HG02973 (cell line): Measurements from ENCODE around the gene AFF2.
"Not testable (repeated sequence)": the region's sequence is repeated elsewhere in the genome, so short reads cannot be mapped to it uniquely, and the experiment has no call there.

Source experiments
- ATAC-seq: cut with Tn5 transposase; IDR thresholded peaks from one replicate; pipeline ENCODE4 v1.9.1; 2021; ENCODE audit warnings: moderate library complexity; ENCODE audit not compliant: unreplicated experiment

AFF2 gene

DNA sequence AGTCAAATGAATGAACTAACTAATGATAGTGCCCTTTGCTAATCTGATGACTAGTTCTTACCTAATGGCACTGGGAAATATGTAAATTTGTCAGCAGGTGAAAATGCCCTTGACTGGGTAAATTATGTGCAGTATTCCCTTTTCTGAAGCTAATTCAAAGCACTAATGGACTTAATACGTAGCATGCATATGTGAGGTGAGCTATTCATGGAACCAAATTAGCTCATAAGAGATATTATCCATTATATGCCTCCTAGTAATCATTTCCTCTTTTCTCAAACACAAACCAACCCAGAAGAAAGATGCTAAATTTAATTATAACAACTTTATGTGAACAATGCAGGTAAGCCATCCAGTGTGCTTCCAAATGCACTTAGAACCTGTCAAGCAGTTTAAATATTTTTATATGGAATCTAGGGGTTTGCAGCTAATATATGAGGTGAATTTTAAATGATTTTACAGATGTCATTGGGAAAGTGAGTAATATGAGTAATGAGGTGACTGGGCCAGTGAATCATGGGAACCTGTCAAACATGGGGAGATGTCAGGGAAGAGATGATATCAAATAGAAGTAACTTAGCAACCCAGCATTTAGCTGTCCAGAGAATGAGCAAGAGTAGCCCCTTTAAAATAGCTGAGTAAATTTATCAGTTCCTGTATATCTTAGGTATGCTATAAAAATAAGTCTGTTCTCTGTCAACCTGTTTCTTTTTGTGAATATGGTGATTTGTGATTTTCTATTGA is 315.0 kb downstream of the AFF2 start:
- no peak for ATAC-seq

DNA sequence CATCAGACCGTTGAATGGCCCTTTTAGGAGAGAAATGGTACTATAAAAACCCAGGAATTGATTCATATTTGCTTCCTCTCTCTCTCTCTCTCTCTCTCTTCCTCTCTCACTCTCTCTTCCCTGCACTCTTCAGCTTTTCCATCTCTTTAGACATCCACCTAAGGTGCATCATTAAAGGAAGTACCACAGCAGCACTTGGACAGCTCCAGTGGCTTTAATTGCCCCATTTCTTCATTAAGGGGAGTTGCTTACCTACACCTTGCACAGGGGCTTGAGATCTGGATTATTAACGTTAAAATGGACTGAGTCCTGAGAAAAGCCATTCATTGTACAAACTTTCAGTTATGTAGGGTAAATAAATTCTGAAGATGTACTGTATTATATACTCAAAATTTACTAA is 323.6 kb downstream of the AFF2 start:
- no peak for ATAC-seq

- no peak for ATAC-seq
These were observed 325.3 kb downstream of the AFF2 start for GRCh38 chrX:148825696-148826095.

- ATAC-seq: no peak
These were observed 336.3 kb downstream of the AFF2 start for GRCh38 chrX:148836741-148837140.

DNA sequence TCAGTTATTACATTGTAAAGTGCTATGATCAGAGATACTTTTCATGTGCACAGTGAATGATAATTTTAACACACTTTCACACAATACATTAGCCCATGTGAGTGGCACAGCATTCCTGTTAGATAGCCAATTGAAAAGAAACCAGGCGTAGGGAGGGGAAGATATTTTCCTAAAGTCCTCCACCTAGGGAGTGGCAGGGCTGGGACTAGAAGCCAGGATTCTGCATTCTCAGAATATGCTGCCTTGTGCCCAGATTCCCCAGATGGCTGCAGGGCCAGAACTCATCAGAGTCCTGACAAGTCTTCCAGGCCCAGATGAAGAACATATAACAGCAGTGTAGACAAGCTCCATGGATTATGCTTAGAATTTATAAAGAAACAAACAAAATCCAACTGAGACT is 350.2 kb downstream of the AFF2 start:
- no peak for ATAC-seq

DNA sequence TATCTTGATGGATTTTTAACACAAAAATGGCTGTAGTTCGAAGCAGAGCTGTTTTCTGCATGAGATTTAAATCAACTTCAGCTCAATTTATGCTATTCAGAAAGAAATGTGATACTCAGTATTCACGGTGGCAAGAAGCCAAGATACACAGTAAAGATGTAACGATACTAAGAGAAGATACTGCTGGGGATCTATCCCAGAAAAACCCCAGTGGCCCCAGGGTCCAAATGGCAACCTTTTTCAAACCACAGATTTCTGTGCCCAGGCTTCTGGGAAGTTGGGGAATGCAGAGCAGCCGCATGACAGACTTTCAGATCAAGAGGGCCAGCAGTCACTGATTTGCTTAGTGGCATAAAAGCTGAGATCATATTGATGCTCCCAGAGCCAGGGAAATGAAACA is 353.9 kb downstream of the AFF2 start:
- no peak for ATAC-seq

DNA sequence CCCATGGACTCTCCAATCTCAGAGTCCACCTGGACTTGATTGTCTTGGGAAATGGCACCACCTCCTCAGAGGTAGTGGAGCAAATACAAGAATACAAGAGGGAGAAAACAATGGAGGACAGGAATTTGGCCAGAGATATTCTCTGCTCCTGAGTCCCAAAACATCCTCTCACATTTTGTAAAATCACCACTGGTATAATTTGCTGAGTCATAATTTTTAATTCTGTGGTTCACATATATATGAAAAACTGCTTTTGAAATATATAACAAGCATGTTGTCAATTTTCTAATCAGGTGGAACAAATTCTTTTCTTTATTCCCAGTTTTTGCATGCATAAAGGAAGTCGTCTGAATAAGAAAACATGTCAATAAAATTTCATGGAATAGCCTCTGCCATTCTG is 356.1 kb downstream of the AFF2 start:
- ATAC-seq: no peak

DNA sequence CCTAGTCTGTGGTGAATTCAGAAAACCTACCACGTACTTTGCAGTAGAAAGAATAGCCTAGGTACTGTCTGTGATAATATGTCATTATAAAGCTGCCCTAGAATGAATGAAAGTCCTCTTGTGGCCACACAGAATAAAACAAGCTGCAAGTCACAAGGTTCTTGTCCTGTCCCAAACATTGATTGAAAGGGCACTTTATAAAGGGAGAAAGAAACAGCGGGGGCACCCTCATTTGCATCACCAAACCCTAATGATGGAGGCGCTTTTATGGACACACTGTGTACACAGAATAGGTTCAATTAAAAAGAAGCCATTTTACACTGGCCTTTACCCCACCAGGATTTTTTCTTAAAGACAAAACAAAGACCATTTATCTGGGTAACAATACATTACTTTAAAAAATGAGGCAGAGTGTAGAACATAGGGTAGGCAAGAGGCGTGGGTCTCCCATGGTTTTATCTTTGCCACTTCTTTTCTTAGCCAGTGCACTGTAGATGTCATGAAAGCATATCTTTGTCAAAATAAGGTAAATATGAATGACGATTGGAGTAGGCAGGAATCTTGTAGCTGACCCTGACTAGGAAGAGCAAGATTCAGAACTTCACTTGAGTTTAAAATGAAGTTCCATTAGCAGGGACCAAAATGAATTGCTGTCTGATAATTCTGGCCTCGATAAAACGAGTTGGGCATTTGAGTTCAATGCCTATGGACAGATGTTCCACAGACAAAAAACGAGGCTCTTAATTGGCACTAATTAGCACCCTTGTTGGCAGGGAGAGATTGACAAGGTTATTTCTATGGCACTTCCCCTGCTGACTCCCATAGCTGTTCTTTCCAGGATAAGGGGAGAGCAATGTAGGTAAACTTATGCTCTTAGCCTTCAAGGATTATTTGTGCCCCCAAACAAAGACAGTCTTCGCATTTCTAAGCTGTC is 365.1 kb downstream of the AFF2 start:
- ATAC-seq: no peak

DNA sequence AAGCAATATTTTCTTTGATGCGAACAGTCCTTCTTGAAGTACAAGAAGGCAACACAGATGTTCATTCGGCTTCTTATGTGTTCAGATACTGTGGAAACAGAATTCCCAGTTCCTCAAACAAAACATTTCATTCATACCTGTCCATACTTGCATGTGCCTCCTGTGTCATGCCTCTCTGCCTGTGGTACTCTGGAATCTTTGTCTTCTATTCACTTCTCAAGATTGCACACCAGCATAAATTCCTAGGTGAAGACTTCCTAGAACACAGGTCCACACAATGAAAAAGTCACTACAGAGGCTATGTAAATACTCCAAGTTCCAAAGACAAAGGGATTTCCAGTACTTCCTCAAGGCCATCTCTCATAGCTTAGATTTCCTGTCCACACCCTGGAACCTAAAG is 367.2 kb downstream of the AFF2 start:
- ATAC-seq: no peak

GRCh38 chrX:148871422-148872160 is 371.2 kb downstream of the AFF2 start:
- ATAC-seq: no peak

DNA sequence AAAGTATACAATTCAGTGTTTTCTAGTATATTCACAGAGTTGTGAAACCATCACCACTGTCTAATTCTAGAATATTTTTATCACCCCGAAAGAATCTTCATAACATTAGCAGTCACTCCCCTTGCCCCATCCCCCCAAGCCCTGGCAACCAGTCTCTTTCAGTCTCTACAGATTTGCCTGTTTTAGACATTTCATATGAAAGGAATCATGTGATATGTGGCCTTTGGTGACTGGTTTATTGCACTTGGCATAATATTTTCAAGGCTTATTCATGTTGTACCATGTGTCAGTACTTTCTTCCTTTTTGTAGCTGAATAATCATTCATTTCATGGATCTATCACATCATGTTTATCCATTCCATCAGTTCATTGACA is 371.7 kb downstream of the AFF2 start:
- no peak for ATAC-seq

DNA sequence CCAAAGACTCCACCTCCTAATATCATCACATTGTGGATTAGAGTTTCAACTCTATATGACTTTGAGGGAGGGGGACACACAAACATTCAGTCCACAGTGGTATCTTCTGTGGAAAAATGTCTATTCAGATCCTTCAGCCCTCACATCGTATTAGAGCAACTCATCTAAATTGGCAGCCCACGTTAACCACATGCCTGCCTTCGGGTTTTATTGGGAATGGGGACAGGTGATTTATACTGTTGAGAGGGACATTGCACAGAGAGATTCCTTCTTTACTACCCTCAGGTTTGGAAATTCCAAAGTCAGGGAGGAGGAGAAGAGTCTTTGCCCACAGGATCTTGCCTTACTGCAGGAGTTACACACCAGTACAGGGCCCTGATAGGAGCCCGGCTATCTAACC is 372.5 kb downstream of the AFF2 start:
- ATAC-seq: no peak

DNA sequence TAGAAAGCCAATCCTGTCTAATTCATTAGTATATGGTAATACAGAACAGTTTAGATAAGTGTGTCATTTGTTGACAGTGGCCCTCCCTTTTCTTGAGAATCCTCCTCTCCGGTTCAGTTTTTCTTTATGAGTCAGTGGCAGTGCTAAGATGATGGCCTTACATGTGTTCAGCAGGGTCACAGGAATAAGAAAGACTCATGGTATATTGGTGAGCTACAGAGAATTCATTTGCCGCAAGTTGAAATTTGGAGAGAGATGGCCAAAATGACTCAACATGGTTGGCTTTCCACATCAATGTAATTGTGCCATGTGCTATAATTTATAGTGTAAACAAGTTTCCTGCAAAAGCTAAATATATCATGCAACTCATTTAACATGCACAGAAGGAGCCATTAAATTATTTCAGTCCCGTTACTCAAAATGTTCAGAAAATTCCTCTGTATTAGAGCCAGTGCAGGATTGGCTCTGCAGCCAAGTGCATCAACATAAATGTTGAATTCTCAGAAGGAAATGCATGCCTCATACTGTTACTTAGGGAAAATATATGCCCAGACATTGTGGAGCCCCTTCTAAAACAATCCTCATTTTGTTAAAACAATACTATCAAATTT is 374.3 kb downstream of the AFF2 start:
- no peak for ATAC-seq

- no peak for ATAC-seq
These were observed 378.0 kb downstream of the AFF2 start for GRCh38 chrX:148878371-148878770.

DNA sequence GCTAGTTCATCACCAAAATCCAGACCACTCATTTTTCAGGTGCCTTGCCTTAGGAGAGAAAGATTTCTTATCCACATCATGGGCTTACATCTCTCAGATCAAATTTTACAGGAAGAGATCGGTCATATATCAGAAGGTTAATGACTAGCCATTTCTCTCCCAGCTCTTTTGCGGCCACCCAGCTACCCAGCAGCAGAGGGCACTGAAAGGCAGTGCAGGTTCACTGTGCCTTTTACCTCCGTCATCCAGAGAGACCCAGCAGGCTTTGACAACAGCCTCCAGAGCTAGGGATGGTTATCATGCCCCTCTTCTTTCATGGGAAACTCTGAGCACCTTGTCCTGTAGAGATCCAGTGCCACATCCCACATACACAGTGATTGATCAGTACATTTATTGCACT is 384.8 kb downstream of the AFF2 start:
- ATAC-seq: no peak

GRCh38 chrX:148893395-148893794 is 393.0 kb downstream of the AFF2 start:
- no peak for ATAC-seq

- no peak for ATAC-seq
These were observed 402.2 kb downstream of the AFF2 start for GRCh38 chrX:148902581-148902980.

DNA sequence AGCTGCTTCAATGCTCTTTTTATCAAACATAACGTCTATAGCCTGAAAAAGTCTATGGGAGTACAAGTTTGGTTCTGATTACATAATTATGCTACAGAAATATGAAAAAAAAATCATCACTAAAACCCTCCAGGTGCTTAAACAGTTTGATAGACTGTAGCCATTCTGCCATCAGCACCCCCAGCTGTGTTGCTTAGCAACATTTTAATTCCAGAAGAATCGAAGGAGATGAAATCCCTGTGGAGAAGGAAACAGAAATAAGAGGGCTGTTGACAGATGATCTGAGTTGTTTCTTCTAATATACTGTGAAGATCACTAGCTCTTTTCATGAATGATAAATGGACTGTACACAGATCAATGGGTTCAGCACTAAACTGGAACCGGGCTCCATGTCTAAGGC is 402.8 kb downstream of the AFF2 start:
- no peak for ATAC-seq

DNA sequence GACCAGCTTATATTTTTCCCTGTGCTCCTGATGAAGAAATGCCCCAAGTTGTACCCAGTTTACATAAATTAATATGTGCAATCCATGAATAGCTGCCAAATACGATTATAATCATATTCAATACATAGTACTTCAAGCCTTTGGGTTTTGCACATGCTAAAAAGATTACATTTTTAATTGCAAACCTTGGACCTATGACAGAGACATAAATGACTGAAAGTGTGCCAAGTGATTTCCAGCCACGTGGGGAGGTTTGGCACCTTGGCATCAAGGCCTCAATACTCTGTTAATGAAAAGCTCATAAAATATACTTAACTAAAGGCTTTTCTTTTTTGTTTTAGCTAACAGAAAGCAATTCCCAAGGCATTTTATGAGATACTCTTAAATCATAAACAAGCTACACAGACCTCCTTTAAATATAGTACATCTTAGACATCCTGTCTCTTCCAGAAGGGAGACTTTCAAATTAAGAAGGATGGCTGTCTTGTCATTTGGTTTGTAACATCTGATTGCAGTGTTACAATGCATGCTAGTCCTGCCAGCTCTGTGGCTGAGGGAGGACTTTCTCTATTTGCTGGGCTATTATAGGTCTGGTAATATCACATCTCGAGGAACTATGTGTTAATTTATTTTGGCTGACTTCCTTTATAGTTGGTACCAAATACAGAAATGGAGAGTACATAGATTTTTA is 404.1 kb downstream of the AFF2 start:
- no peak for ATAC-seq

- no peak for ATAC-seq
These were observed 405.0 kb downstream of the AFF2 start for GRCh38 chrX:148905400-148905799.

DNA sequence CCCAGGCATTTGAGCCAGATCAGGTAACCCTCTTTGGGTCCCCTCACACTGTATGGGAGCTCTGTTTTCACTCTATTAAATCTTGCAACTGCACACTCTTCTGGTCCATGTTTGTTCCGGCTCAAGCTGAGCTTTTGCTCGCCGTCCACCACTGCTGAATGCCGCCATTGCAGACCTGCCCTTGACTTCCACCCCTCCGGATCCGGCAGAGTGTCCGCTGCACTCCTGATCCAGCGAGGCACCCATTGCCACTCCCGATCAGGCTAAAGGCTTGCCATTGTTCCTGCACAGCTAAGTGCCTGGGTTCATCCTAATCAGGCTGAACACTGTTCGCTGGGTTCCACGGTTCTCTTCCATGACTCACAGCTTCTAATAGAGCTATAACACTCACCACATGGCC is 406.2 kb downstream of the AFF2 start:
- not testable (repeated sequence) for ATAC-seq
